ENCODE measurements around the gene FAF1. TPM values are rescaled to one million over a fixed set of nuclear protein-coding genes. Genes with fewer than 3 reads are reported as not detected.

Gene FAF1
- total and polyA plus RNA-seq, 4 donors = 8.6 to 45.0 (median 18.2) TPM

DNA sequence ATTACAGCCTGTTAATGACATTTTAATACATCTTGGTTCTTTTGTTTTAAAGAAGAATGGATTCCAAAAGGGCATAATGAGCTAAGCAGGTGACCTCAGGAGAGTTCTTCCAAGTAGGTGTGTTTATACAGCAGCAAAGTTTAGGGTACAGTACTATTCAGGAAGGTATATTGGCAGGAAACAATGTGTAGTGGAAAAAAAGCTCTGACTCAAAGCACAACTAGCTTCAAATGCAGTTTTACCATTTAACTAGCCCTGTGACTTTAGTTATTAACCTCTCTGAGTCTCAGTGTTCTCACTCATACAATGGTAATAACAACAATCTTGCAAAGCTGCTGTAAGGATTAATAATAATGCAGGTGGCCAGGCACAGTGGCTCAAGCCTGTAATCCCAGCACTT, 29.9 kb downstream of the FAF1 start:
- no peak for TF ChIP-seq YY1 (IDR thresholded peaks at IDR 0.05)
- TF ChIP-seq, protein P1, sequence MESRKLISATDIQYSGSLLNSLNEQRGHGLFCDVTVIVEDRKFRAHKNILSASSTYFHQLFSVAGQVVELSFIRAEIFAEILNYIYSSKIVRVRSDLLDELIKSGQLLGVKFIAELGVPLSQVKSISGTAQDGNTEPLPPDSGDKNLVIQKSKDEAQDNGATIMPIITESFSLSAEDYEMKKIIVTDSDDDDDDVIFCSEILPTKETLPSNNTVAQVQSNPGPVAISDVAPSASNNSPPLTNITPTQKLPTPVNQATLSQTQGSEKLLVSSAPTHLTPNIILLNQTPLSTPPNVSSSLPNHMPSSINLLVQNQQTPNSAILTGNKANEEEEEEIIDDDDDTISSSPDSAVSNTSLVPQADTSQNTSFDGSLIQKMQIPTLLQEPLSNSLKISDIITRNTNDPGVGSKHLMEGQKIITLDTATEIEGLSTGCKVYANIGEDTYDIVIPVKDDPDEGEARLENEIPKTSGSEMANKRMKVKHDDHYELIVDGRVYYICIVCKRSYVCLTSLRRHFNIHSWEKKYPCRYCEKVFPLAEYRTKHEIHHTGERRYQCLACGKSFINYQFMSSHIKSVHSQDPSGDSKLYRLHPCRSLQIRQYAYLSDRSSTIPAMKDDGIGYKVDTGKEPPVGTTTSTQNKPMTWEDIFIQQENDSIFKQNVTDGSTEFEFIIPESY (IDR thresholded peaks at IDR 0.05) = no peak
- TF ChIP-seq JUND (IDR thresholded peaks at IDR 0.05) = no peak
- TF ChIP-seq SP1 (IDR thresholded peaks at IDR 0.05) = no peak
- TF ChIP-seq EGR1 (IDR thresholded peaks at IDR 0.05; ENCODE audit: low read depth in 2 of 2) = no peak
- TF ChIP-seq, protein P2, sequence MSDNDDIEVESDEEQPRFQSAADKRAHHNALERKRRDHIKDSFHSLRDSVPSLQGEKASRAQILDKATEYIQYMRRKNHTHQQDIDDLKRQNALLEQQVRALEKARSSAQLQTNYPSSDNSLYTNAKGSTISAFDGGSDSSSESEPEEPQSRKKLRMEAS (IDR thresholded peaks at IDR 0.05) = no peak
- no peak for TF ChIP-seq RXRA (IDR thresholded peaks at IDR 0.05)
- TF ChIP-seq HNF4G (IDR thresholded peaks at IDR 0.05) = no peak
- TF ChIP-seq TAF1 (conservative IDR thresholded peaks at IDR 0.05) = no peak
- TF ChIP-seq FOXA1 (IDR thresholded peaks at IDR 0.05) = no peak
- no peak for TF ChIP-seq HNF4A (conservative IDR thresholded peaks at IDR 0.05)
- TF ChIP-seq, protein P3, sequence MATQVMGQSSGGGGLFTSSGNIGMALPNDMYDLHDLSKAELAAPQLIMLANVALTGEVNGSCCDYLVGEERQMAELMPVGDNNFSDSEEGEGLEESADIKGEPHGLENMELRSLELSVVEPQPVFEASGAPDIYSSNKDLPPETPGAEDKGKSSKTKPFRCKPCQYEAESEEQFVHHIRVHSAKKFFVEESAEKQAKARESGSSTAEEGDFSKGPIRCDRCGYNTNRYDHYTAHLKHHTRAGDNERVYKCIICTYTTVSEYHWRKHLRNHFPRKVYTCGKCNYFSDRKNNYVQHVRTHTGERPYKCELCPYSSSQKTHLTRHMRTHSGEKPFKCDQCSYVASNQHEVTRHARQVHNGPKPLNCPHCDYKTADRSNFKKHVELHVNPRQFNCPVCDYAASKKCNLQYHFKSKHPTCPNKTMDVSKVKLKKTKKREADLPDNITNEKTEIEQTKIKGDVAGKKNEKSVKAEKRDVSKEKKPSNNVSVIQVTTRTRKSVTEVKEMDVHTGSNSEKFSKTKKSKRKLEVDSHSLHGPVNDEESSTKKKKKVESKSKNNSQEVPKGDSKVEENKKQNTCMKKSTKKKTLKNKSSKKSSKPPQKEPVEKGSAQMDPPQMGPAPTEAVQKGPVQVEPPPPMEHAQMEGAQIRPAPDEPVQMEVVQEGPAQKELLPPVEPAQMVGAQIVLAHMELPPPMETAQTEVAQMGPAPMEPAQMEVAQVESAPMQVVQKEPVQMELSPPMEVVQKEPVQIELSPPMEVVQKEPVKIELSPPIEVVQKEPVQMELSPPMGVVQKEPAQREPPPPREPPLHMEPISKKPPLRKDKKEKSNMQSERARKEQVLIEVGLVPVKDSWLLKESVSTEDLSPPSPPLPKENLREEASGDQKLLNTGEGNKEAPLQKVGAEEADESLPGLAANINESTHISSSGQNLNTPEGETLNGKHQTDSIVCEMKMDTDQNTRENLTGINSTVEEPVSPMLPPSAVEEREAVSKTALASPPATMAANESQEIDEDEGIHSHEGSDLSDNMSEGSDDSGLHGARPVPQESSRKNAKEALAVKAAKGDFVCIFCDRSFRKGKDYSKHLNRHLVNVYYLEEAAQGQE (IDR thresholded peaks at IDR 0.05) = no peak
- TF ChIP-seq NR2F2 (IDR thresholded peaks at IDR 0.05) = no peak
- TF ChIP-seq, protein P4, sequence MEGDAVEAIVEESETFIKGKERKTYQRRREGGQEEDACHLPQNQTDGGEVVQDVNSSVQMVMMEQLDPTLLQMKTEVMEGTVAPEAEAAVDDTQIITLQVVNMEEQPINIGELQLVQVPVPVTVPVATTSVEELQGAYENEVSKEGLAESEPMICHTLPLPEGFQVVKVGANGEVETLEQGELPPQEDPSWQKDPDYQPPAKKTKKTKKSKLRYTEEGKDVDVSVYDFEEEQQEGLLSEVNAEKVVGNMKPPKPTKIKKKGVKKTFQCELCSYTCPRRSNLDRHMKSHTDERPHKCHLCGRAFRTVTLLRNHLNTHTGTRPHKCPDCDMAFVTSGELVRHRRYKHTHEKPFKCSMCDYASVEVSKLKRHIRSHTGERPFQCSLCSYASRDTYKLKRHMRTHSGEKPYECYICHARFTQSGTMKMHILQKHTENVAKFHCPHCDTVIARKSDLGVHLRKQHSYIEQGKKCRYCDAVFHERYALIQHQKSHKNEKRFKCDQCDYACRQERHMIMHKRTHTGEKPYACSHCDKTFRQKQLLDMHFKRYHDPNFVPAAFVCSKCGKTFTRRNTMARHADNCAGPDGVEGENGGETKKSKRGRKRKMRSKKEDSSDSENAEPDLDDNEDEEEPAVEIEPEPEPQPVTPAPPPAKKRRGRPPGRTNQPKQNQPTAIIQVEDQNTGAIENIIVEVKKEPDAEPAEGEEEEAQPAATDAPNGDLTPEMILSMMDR (IDR thresholded peaks at IDR 0.05; ENCODE audit: low read depth, low read length, missing input control) = no peak
- no peak for TF ChIP-seq FOXA2 (IDR thresholded peaks at IDR 0.05)
- TF ChIP-seq, protein P5, sequence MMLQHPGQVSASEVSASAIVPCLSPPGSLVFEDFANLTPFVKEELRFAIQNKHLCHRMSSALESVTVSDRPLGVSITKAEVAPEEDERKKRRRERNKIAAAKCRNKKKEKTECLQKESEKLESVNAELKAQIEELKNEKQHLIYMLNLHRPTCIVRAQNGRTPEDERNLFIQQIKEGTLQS (IDR thresholded peaks at IDR 0.05) = no peak
- TF ChIP-seq GABPA (IDR thresholded peaks at IDR 0.05 in 1 of 2, conservative IDR thresholded peaks at IDR 0.05 in 1 of 2) = no peak
- no peaks in the 10 kb centered on the region for H3K9me3 ChIP-seq (ENCODE audit: control insufficient read depth in 4 of 4, low read length in 3 of 4)

More for the DNA sequence above, 29.9 kb downstream of the FAF1 start:
- no peak for DNase-seq (ENCODE audit: low spot score)
- Histone ChIP-seq H3K4me3 (ENCODE audit: low read depth in 1 of 3, low read length in 3 of 3) (no peak overlapping the region), H3K36me3 (ENCODE audit: control insufficient read depth in 4 of 4, insufficient read depth in 3 of 4, low read depth in 1 of 4, low read length in 3 of 4) (no peaks in the 10 kb centered on the region), H3K4me1 (ENCODE audit: control insufficient read depth in 4 of 4, insufficient read depth in 4 of 4, low read length in 3 of 4) (peaks cover 0 to 6% (median 5%) of the 10 kb centered on the region in 4 donors), H3K27ac (ENCODE audit: low read depth in 1 of 2, low read length in 2 of 2) (no peak overlapping the region), H3K27me3 (ENCODE audit: control insufficient read depth in 4 of 4, insufficient read depth in 4 of 4, low read length in 3 of 4) (no peaks in the 10 kb centered on the region), H3K9ac (ENCODE audit: low read depth in 1 of 2, low read length in 2 of 2) (no peak overlapping the region)

Measured in liver (tissue), 9 donors.